Sigmoid colon (tissue), 4 donors: ENCODE results near the gene CEP120.

Source experiments
- CTCF ChIP-seq, 4 experiments: fragments of 450-650 bp in 3 of 4; fragments of 200-600 bp in 1 of 4; IDR thresholded peaks; one replicate each; pipeline ENCODE4 v1.5.1; 2016 to 2019; ENCODE audit warnings: antibody characterized with exemption in 4 of 4, mild to moderate bottlenecking in 3 of 4, moderate library complexity in 2 of 4
- POLR2A ChIP-seq, 2 donors: fragments of 450-650 bp; IDR thresholded peaks; one replicate each; pipeline ENCODE4 v1.6.1; 2016; ENCODE audit warnings: antibody characterized with exemption in 2 of 2, mild to moderate bottlenecking in 2 of 2, moderate library complexity in 2 of 2
- POLR2AphosphoS5 ChIP-seq, 4 donors: sonication (generic); formaldehyde crosslinking; IDR thresholded peaks; one replicate each; pipeline ENCODE4 v1.6.1; 2017; ENCODE audit warnings: antibody characterized with exemption in 4 of 4

GRCh38 chr5:123455095-123455494, 31.9 kb upstream of the CEP120 start:
- TF ChIP-seq CTCF (IDR thresholded peaks at IDR 0.05) (no peak), POLR2AphosphoS5 (IDR thresholded peaks at IDR 0.05) (no peak), POLR2A (IDR thresholded peaks at IDR 0.05) (no peak)
